Measurements from ENCODE around the gene RPA1. TPM values are rescaled to one million over a fixed set of nuclear protein-coding genes. Genes with fewer than 3 reads are reported as not detected.

The RPA1 gene
- total RNA-seq, 1 experiment from 2014 or later, result 150 TPM

DNA sequence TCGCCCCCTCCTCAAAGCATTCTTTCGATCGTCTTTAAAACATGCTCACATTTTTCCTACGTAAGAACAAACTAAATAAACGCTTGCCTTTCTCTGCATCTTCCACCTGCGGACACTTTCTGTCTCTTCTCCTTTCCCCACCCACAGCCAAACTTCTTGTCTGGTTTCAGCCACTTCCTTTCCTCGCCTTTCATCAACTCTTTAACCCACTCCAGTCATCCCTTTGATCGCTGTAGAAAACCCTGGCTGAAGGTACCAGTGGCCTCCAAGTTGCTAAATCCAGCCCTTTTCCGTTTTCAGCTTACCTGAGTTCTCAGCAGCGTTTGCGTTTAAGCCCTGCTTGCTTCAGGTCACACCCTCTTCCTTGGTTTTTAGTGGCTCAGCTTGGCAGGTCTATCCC is 483 bp downstream of the RPA1 start:
- ChIA-PET CTCF (no interaction called here), POLR2A (no interaction called here)
- ATAC-seq (no peak), DNase-seq (ENCODE audit: low read depth, low spot score) (no peak)
- H3K4me1 ChIP-seq (ENCODE audit: control insufficient read depth, insufficient read depth, low read length), result peaks cover 4% of the 10 kb centered on the region; the same call in 1 of the 2 replicates
- TSS peak; percentile 85 for BruUV-seq (replicated peaks)
- TF ChIP-seq SIN3A (IDR thresholded peaks at IDR 0.05; ENCODE audit: borderline replicate concordance, insufficient read depth, low read depth, low read length), result 0 out of 2 replicates have a peak, but pooled peaks have one; percentile 13
- no peak for TF ChIP-seq TCF7L2 (IDR thresholded peaks at IDR 0.05; ENCODE audit: low read depth, low read length)
- intact Hi-C loops (cut with micrococcal nuclease; ENCODE audit: unreplicated experiment) (no loop called here), in situ Hi-C loops (cut with HindIII; ENCODE audit: low pct_unique_long_range_greater_than_20kb, low sequenced_read_pairs) (no loop called here)
- peak overlapping the region; percentile 80 for H3K27ac ChIP-seq (ENCODE audit: low read length)
- no peaks in the 10 kb centered on the region for H3K27me3 ChIP-seq (ENCODE audit: control insufficient read depth, insufficient read depth, low read length)
- H3K4me3 ChIP-seq (ENCODE audit: low read depth in 2 of 2, low read length in 2 of 2), result peak overlapping the region; percentile 90 to 93
- H3K9me3 ChIP-seq (ENCODE audit: control insufficient read depth, insufficient read depth, low read depth, low read length), result no peaks in the 10 kb centered on the region
- no peaks in the 10 kb centered on the region; the same call in 1 of the 2 replicates for H3K36me3 ChIP-seq (ENCODE audit: control insufficient read depth, insufficient read depth, low read length)

- no peak for ATAC-seq
- H3K4me3 ChIP-seq (ENCODE audit: low read depth in 2 of 2, low read length in 2 of 2), result no peak overlapping the region
- ChIA-PET CTCF (interaction anchor here (0.7 kb wide), 1 partner anchor 114 kb away, joined by 3 read pairs; no protein-coding TSS in a partner anchor), POLR2A (interaction anchor here (0.7 kb wide), 1 partner anchor 118 kb away, joined by 7 read pairs; no protein-coding TSS in a partner anchor)
- no peaks in the 10 kb centered on the region for H3K27me3 ChIP-seq (ENCODE audit: control insufficient read depth, insufficient read depth, low read length)
- in situ Hi-C loops (cut with HindIII; ENCODE audit: low pct_unique_long_range_greater_than_20kb, low sequenced_read_pairs), result no loop called here
- H3K36me3 ChIP-seq (ENCODE audit: control insufficient read depth, insufficient read depth, low read length), result no peaks in the 10 kb centered on the region; the same call in 1 of the 2 replicates
- no TSS peak for BruUV-seq (replicated peaks)
- H3K4me1 ChIP-seq (ENCODE audit: control insufficient read depth, insufficient read depth, low read length), result peaks cover 4% of the 10 kb centered on the region; the same call in 1 of the 2 replicates
- intact Hi-C loops (cut with micrococcal nuclease; ENCODE audit: unreplicated experiment), result no loop called here
- DNase-seq (ENCODE audit: low read depth, low spot score), result no peak
- no peaks in the 10 kb centered on the region for H3K9me3 ChIP-seq (ENCODE audit: control insufficient read depth, insufficient read depth, low read depth, low read length)
- H3K27ac ChIP-seq (ENCODE audit: low read length), result no peak overlapping the region
- TF ChIP-seq, protein P1, sequence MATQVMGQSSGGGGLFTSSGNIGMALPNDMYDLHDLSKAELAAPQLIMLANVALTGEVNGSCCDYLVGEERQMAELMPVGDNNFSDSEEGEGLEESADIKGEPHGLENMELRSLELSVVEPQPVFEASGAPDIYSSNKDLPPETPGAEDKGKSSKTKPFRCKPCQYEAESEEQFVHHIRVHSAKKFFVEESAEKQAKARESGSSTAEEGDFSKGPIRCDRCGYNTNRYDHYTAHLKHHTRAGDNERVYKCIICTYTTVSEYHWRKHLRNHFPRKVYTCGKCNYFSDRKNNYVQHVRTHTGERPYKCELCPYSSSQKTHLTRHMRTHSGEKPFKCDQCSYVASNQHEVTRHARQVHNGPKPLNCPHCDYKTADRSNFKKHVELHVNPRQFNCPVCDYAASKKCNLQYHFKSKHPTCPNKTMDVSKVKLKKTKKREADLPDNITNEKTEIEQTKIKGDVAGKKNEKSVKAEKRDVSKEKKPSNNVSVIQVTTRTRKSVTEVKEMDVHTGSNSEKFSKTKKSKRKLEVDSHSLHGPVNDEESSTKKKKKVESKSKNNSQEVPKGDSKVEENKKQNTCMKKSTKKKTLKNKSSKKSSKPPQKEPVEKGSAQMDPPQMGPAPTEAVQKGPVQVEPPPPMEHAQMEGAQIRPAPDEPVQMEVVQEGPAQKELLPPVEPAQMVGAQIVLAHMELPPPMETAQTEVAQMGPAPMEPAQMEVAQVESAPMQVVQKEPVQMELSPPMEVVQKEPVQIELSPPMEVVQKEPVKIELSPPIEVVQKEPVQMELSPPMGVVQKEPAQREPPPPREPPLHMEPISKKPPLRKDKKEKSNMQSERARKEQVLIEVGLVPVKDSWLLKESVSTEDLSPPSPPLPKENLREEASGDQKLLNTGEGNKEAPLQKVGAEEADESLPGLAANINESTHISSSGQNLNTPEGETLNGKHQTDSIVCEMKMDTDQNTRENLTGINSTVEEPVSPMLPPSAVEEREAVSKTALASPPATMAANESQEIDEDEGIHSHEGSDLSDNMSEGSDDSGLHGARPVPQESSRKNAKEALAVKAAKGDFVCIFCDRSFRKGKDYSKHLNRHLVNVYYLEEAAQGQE (IDR thresholded peaks at IDR 0.05; ENCODE audit: insufficient read depth in 1 of 2, low read depth in 2 of 2, low read length in 1 of 2), result no peak
Observed at GRCh38 chr17:1834380-1835149, 4.8 kb downstream of the RPA1 start.

DNA sequence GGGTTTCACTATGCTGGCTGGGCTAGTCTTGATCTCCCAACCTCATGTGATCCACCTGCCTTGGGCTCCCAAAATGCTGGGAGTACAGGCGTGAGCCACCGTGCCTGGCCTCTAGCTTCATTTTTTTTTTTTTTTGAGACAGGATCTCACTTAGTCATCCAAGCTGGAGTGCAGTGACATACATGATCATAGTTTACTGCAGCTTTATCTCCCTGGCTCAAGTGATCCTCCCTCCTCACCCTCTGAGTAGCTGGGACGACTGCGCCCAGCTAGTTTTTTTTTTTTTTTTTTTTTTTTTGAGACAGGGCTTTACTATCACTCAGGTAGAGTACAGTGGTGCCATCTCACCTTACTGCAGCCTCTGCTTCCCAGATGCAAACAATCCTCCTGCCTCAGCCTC is 9.7 kb downstream of the RPA1 start:
- in situ Hi-C loops (cut with HindIII; ENCODE audit: low pct_unique_long_range_greater_than_20kb, low sequenced_read_pairs) (no loop called here), intact Hi-C loops (cut with micrococcal nuclease; ENCODE audit: unreplicated experiment) (no loop called here)
- Histone ChIP-seq H3K36me3 (ENCODE audit: control insufficient read depth, insufficient read depth, low read length) (peaks cover 11% of the 10 kb centered on the region; the same call in 1 of the 2 replicates), H3K9me3 (ENCODE audit: control insufficient read depth, insufficient read depth, low read depth, low read length) (no peaks in the 10 kb centered on the region), H3K27me3 (ENCODE audit: control insufficient read depth, insufficient read depth, low read length) (no peaks in the 10 kb centered on the region), H3K4me3 (ENCODE audit: low read depth in 2 of 2, low read length in 2 of 2) (no peak overlapping the region), H3K4me1 (ENCODE audit: control insufficient read depth, insufficient read depth, low read length) (no peaks in the 10 kb centered on the region), H3K27ac (ENCODE audit: low read length) (no peak overlapping the region)
- ChIA-PET POLR2A (interaction anchor here (0.6 kb wide), 1 partner anchor 123 kb away, joined by 8 read pairs; no protein-coding TSS in a partner anchor), CTCF (interaction anchor here (0.6 kb wide), 1 partner anchor 56 kb away, joined by 4 read pairs; no protein-coding TSS in a partner anchor)
- DNase-seq (ENCODE audit: low read depth, low spot score), result no peak
- no peak for ATAC-seq
- TF ChIP-seq, protein P2, sequence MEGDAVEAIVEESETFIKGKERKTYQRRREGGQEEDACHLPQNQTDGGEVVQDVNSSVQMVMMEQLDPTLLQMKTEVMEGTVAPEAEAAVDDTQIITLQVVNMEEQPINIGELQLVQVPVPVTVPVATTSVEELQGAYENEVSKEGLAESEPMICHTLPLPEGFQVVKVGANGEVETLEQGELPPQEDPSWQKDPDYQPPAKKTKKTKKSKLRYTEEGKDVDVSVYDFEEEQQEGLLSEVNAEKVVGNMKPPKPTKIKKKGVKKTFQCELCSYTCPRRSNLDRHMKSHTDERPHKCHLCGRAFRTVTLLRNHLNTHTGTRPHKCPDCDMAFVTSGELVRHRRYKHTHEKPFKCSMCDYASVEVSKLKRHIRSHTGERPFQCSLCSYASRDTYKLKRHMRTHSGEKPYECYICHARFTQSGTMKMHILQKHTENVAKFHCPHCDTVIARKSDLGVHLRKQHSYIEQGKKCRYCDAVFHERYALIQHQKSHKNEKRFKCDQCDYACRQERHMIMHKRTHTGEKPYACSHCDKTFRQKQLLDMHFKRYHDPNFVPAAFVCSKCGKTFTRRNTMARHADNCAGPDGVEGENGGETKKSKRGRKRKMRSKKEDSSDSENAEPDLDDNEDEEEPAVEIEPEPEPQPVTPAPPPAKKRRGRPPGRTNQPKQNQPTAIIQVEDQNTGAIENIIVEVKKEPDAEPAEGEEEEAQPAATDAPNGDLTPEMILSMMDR (IDR thresholded peaks at IDR 0.05), result no peak
- TF ChIP-seq SIN3A (IDR thresholded peaks at IDR 0.05; ENCODE audit: borderline replicate concordance, insufficient read depth, low read depth, low read length), result no peak
- no peak for TF ChIP-seq POLR2AphosphoS5 (IDR thresholded peaks at IDR 0.05; ENCODE audit: low read depth, low read length)
- TF ChIP-seq, protein P1 (IDR thresholded peaks at IDR 0.05; ENCODE audit: insufficient read depth in 1 of 2, low read depth in 2 of 2, low read length in 1 of 2), result no peak
- no peak for TF ChIP-seq TCF7L2 (IDR thresholded peaks at IDR 0.05; ENCODE audit: low read depth, low read length)
- BruUV-seq (replicated peaks), result no TSS peak
